GM19193 (cell line): ENCODE data around the gene GRID1.

Experiments
- POLR2A ChIP-seq: IDR thresholded peaks from 4 replicates; pipeline ENCODE4 v1.6.1; 2011; ENCODE audit not compliant: insufficient read depth, insufficient read length; ENCODE audit errors: extremely low read depth

The GRID1 gene

DNA sequence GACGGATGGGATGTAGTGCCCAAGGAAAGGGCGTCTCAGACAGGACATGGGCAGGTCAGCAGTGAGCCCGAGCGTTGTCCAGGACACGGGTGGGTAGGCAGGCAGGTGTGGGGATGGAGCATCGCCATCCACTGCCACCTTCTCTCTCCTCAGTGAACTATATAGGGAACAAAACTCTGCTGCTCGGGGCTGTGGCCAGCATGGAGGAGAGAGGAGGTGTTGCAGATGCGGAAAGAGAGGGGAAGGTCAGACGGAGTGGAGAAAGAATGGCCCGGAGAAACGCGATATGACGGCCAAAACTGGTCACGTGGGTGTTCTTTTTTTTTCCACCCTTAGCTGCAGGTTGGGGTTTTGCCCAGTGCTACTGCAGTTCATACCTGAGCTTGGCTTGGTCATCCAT is 71.2 kb downstream of the GRID1 start:
- TF ChIP-seq POLR2A = no peak

GRCh38 chr10:86294346-86295265 is 72.0 kb downstream of the GRID1 start:
- no peak for TF ChIP-seq POLR2A

GRCh38 chr10:86293396-86293791 is 73.2 kb downstream of the GRID1 start:
- TF ChIP-seq POLR2A = no peak

GRCh38 chr10:86292462-86293395 is 73.9 kb downstream of the GRID1 start:
- TF ChIP-seq POLR2A = no peak

GRCh38 chr10:86291616-86292340 is 74.8 kb downstream of the GRID1 start:
- TF ChIP-seq POLR2A = no peak

GRCh38 chr10:86290933-86291615 is 75.5 kb downstream of the GRID1 start:
- no peak for TF ChIP-seq POLR2A

GRCh38 chr10:86289577-86289868 is 77.1 kb downstream of the GRID1 start:
- TF ChIP-seq POLR2A = no peak

DNA sequence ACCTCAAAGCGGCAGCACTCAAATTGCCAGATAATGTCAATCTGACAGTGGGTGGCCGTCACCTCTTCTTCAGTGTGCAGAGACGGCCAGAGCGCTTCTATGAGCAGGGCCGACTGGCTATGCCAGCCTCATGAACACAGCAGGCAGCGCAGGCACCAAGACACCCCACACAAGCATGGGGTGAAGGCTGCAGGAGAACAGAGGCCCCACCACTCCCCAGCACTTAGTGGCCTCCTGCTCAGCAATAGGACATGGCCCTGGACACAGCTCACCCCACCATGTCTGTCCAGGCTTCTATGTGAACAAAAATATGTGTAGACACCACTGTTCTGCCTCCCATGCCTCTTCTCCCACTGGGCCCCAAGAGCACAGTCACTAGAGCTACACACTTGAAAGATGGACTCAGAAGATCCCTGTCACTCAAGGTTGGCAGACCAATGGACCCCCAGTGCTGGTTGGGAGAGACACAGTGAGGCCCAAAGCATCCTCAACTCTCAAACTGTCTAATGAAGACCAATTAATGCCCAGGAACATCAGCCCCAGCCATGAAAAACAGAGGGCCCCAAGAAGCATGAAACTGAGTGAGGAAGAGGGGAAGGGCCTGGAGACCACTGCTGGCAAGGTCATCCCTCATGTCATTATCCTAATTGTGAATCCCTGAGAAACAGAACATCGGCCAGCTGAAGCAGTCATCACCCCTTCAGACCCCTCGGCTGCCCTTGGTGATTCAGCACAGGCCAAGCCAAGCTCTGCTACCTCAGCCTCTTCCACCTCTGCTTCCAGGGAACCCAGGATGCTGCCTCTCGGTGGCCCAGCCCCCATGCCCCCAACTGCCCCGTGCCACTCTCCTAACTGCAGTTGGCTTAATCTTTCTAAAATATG is 77.7 kb downstream of the GRID1 start:
- TF ChIP-seq POLR2A = no peak

- TF ChIP-seq POLR2A = no peak
Observed at GRCh38 chr10:86287966-86288579, 78.5 kb downstream of the GRID1 start.

- TF ChIP-seq POLR2A = no peak
Observed at GRCh38 chr10:86287110-86287793, 79.3 kb downstream of the GRID1 start.

DNA sequence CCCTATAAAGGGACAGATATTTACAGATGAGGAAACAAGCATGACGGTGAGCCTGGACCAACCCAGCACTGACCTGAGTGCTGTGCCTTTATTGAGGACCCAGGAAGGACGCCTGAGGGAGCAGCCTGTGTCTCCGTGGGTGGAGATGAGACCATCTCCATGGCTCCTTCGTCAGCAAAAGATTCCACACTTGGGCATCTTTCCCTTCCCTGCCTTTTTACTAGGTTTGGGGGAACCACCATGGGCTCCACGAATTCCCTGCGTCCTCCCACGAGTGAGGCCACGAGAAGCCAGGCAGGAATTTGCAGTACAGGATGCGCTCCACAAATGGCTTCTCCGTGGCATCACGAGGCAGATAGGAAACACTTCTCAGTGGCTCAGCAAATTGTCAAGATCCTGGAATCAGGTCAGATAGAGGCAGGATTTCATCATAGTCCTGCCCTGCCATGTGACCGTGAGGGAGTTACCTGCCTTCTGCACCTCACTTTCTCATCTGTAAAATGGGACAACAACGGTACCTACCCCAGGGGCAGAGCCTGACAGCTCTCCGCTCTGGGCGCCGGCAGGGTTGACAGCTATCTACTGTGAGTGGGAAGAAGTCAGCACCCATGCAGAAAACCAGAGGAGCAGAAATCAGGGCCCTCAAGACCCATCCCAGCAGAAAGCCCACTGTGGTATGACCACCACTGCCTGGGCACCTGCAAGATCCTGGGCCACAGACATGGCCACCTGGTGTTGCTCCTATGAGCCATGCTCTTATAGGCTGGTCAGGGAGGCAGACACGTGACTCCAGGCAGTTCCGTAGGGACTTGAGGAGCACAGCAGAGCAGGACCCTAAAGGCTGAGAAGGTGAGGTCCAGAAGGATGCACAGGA is 80.1 kb downstream of the GRID1 start:
- no peak for TF ChIP-seq POLR2A
